NT2/D1 (cell line): Measurements from ENCODE around the gene LMX1B.

Experiments used
- SUZ12 ChIP-seq: IDR thresholded peaks from 2 replicates; pipeline ENCODE4 v1.6.1; 2011; ENCODE audit not compliant: insufficient read length, insufficient read depth; ENCODE audit errors: extremely low read depth
- YY1 ChIP-seq: IDR thresholded peaks from 2 replicates; pipeline ENCODE4 v1.6.1; 2011; ENCODE audit not compliant: insufficient read length, insufficient read depth
- ZNF274 ChIP-seq: IDR thresholded peaks from 2 replicates; pipeline ENCODE4 v1.6.1; 2011; ENCODE audit warnings: mild to moderate bottlenecking, low read depth, low read length

- TF ChIP-seq ZNF274 (no peak), SUZ12 (no peak), YY1 (no peak)
Measured at GRCh38 chr9:126569036-126569435, 44.7 kb upstream of the LMX1B start.
